ENCODE results near the gene AP1B1.

GRCh38 chr22:29336751-29337490, 51.4 kb downstream of the AP1B1 start:
- TF ChIP-seq CTCF (IDR thresholded peaks at IDR 0.05) (no peak), POLR2AphosphoS5 (IDR thresholded peaks at IDR 0.05) (no peak)

Measured in breast epithelium (tissue), 3 donors.